Liver (tissue), 2 donors: ENCODE measurements around the gene MYO15B.

Experiments used
- RAD21 ChIP-seq, 2 donors: IDR thresholded peaks; 2 replicates each; pipeline ENCODE4 v1.6.1; 2016; ENCODE audit warnings: antibody characterized with exemption in 2 of 2, mild to moderate bottlenecking in 2 of 2
- REST ChIP-seq: IDR thresholded peaks from 2 replicates; pipeline ENCODE4 v1.6.1; 2016; ENCODE audit warnings: antibody characterized with exemption, mild to moderate bottlenecking
- SP1 ChIP-seq: IDR thresholded peaks from 2 replicates; pipeline ENCODE4 v1.6.1; 2018; ENCODE audit warnings: antibody characterized with exemption, mild to moderate bottlenecking
- TAF1 ChIP-seq: conservative IDR thresholded peaks from 2 replicates; pipeline ENCODE4 v1.6.1; 2016; ENCODE audit warnings: antibody characterized with exemption, mild to moderate bottlenecking
- YY1 ChIP-seq: IDR thresholded peaks from 2 replicates; pipeline ENCODE4 v1.6.1; 2016; ENCODE audit warnings: antibody characterized with exemption, mild to moderate bottlenecking
- donor health status: healthy.

- TF ChIP-seq TAF1 (no peak), SP1 (no peak), REST (no peak), RAD21 (IDR thresholded peaks at IDR 0.05) (no peak), YY1 (no peak)
These were observed 15.5 kb downstream of the MYO15B start for GRCh38 chr17:75603123-75603522.
